ENCODE data around the gene ZFP92. TPM values are rescaled to one million over a fixed set of nuclear protein-coding genes. Genes with fewer than 3 reads are reported as not detected.
"Not testable (repeated sequence)": the region's sequence is repeated elsewhere in the genome, so short reads cannot be mapped to it uniquely, and the experiment has no call there.

ZFP92 gene
- total RNA-seq, 1 donor from 2014 or later = 1.9 TPM

GRCh38 chrX:153396320-153397195 lies 14.7 kb upstream of the ZFP92 start:
- TF ChIP-seq, protein P1, sequence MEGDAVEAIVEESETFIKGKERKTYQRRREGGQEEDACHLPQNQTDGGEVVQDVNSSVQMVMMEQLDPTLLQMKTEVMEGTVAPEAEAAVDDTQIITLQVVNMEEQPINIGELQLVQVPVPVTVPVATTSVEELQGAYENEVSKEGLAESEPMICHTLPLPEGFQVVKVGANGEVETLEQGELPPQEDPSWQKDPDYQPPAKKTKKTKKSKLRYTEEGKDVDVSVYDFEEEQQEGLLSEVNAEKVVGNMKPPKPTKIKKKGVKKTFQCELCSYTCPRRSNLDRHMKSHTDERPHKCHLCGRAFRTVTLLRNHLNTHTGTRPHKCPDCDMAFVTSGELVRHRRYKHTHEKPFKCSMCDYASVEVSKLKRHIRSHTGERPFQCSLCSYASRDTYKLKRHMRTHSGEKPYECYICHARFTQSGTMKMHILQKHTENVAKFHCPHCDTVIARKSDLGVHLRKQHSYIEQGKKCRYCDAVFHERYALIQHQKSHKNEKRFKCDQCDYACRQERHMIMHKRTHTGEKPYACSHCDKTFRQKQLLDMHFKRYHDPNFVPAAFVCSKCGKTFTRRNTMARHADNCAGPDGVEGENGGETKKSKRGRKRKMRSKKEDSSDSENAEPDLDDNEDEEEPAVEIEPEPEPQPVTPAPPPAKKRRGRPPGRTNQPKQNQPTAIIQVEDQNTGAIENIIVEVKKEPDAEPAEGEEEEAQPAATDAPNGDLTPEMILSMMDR (IDR thresholded peaks at IDR 0.05; ENCODE audit: insufficient read depth, low read length, poor library complexity, severe bottlenecking) = no peak
- no peak for DNase-seq (ENCODE audit: low read depth)
- no peak overlapping the region for H3K4me3 ChIP-seq (ENCODE audit: low read depth, low read length)
- H3K36me3 ChIP-seq (ENCODE audit: control insufficient read depth, insufficient read depth, low read length) = no peaks in the 10 kb centered on the region
- no peaks in the 10 kb centered on the region for H3K27me3 ChIP-seq (ENCODE audit: control insufficient read depth, insufficient read depth, low read length)

GRCh38 chrX:153397256-153397960 lies 13.9 kb upstream of the ZFP92 start:
- H3K36me3 ChIP-seq (ENCODE audit: control insufficient read depth, insufficient read depth, low read length) = no peaks in the 10 kb centered on the region
- no peak for DNase-seq (ENCODE audit: low read depth)
- TF ChIP-seq, protein P1 (IDR thresholded peaks at IDR 0.05; ENCODE audit: insufficient read depth, low read length, poor library complexity, severe bottlenecking) = no peak
- H3K4me3 ChIP-seq (ENCODE audit: low read depth, low read length) = no peak overlapping the region
- H3K27me3 ChIP-seq (ENCODE audit: control insufficient read depth, insufficient read depth, low read length) = no peaks in the 10 kb centered on the region

DNA sequence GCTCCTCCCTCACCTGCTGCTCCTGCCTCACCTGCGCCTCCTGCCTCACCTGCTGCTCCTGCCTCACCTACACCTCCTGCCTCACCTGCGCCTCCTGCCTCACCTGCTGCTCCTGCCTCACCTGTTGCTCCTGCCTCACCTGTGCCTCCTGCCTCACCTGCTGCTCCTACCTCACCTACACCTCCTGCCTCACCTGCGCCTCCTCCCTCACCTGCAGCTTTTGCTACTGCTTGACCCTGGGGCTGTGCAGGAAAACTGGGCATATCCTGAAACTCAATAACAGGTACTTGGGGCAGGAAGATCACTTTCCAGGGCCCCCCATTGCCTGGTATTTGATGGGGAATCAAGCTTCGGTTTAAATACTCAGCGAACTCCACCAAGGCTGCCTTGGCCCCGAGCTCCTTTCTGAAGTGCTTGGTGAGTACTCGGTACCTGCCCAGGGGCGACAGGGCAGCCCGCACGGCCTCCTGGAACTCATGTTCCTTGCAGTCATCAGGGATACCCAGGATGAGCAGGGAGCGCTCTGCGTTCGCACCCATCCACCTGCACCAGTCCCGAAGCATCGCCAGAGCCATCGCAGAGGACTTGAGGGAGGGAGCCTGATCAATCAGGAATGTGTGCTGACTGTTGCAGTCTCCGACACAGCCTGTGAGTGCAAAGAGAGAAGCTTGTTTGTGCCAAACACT lies 12.9 kb upstream of the ZFP92 start:
- Histone ChIP-seq H3K27me3 (ENCODE audit: control insufficient read depth, insufficient read depth, low read length) (no peaks in the 10 kb centered on the region), H3K4me3 (ENCODE audit: low read depth, low read length) (no peak overlapping the region), H3K36me3 (ENCODE audit: control insufficient read depth, insufficient read depth, low read length) (no peaks in the 10 kb centered on the region)
- DNase-seq (ENCODE audit: low read depth) = no peak
- TF ChIP-seq, protein P1 (IDR thresholded peaks at IDR 0.05; ENCODE audit: insufficient read depth, low read length, poor library complexity, severe bottlenecking) = no peak

DNA sequence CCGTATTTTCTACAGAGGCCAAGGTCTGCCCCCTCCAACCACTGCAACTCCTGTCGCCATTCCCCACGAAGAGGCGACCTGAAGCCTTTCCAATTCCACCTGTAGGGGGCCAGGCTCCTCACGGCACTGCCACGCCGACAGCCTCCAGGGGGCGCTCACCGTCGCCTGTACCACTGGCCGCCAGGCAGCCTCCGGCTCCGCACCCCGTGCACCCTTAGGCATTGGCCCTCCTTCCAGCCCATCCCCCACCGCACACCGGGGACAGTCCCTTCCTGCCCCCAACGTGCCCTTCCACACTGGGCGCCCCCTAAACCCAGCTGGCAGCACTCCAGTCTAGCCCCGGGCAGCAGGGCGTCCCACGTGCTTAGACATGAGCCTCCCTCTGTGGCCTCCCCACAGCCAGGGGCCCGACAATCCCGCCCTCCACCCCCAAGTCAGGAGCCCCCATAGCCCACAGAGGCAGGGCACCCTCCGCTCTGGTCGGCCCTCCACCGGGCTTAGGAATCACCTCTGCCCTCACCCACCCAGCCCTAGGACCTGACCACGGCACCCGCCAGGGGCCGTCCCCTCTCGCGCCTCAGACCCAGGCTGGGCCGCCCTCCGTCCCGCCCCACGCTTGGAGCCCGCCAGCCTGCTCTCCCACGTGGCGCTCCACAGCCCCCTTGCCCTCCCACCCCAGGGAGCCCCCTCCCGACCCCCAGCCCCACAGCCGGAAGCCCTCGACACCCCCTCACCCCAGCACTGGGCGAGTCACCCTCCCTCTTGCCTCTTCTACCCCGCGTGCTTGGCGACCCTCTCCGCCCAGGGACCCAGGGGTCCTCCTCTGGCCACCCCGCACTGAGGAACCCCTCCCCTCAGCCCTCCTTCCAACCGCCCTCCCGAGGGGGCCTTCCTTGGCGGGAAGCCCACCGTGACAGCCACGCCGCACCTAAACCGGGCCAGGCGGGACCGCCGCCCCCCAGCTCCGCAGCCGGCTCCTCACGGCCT lies 10.8 kb upstream of the ZFP92 start:
- no peak for DNase-seq (ENCODE audit: low read depth)
- Histone ChIP-seq H3K36me3 (ENCODE audit: control insufficient read depth, insufficient read depth, low read length) (no peaks in the 10 kb centered on the region), H3K4me3 (ENCODE audit: low read depth, low read length) (no peak overlapping the region), H3K27me3 (ENCODE audit: control insufficient read depth, insufficient read depth, low read length) (no peaks in the 10 kb centered on the region)
- TF ChIP-seq, protein P1 (IDR thresholded peaks at IDR 0.05; ENCODE audit: insufficient read depth, low read length, poor library complexity, severe bottlenecking) = peak; percentile 67

- TF ChIP-seq, protein P1 (IDR thresholded peaks at IDR 0.05; ENCODE audit: insufficient read depth, low read length, poor library complexity, severe bottlenecking) = no peak
- H3K4me3 ChIP-seq (ENCODE audit: low read depth, low read length) = no peak within 1 kb of the TSS
Observed at GRCh38 chrX:153401133-153401764, 10.0 kb upstream of the ZFP92 start, which contains the start of gene PNMA6E. PNMA6E (minus strand) TSS chrX:153401350; CDS start chrX:153398849, 2,501 bp downstream.

GRCh38 chrX:153404333-153404732 lies 6.9 kb upstream of the ZFP92 start:
- not testable (repeated sequence) for H3K27me3 ChIP-seq (ENCODE audit: control insufficient read depth, insufficient read depth, low read length); DNase-seq (ENCODE audit: low read depth); H3K36me3 ChIP-seq (ENCODE audit: control insufficient read depth, insufficient read depth, low read length); H3K4me3 ChIP-seq (ENCODE audit: low read depth, low read length)

More at GRCh38 chrX:153401133-153401764, 10.0 kb upstream of the ZFP92 start, which contains the start of gene PNMA6E:
- Histone ChIP-seq H3K27me3 (ENCODE audit: control insufficient read depth, insufficient read depth, low read length) (no peaks in the 10 kb centered on the region), H3K36me3 (ENCODE audit: control insufficient read depth, insufficient read depth, low read length) (no peaks in the 10 kb centered on the region)
- no peak for DNase-seq (ENCODE audit: low read depth)

Measured in kidney epithelial cell (primary cell).